ENCODE data around the gene HCST.

DNA sequence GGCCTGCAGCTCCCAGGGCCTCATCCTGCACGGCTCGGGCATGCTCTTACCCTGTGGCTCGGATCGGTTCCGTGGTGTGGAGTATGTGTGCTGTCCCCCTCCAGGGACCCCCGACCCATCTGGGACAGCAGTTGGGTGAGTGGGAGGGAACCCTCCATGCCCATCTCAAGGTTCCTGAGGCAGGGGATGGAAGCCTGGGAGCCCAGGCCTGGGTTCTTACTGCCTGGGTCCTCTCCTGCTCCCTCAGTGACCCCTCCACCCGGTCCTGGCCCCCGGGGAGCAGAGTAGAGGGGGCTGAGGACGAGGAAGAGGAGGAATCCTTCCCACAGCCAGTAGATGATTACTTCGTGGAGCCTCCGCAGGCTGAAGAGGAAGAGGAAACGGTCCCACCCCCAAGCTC is 30.7 kb upstream of the HCST start:
- TF ChIP-seq POLR2A (IDR thresholded peaks at IDR 0.05) (no peak), CTCF (IDR thresholded peaks at IDR 0.05) (no peak)
